ENCODE results near the gene SYNE1.

DNA sequence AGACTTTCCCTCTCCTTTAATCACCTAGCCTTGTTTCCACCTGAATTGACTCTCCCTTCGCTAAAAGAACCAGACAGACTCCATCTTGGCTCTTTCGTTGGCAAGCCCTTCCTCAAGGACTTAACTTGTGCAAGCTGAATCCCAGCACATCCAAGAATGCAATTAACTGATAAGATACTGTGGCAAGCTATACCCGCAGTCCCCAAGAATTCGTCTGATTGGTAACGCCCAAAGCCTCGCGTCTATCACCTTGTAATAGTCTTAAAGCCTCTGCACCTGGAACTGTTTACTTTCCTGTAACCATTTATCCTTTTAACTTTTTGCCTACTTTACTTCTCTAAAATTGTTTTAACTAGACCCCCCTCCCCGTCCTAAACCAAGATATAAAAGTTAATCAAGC is 45.0 kb upstream of the SYNE1 start:
- TF ChIP-seq, protein P1, sequence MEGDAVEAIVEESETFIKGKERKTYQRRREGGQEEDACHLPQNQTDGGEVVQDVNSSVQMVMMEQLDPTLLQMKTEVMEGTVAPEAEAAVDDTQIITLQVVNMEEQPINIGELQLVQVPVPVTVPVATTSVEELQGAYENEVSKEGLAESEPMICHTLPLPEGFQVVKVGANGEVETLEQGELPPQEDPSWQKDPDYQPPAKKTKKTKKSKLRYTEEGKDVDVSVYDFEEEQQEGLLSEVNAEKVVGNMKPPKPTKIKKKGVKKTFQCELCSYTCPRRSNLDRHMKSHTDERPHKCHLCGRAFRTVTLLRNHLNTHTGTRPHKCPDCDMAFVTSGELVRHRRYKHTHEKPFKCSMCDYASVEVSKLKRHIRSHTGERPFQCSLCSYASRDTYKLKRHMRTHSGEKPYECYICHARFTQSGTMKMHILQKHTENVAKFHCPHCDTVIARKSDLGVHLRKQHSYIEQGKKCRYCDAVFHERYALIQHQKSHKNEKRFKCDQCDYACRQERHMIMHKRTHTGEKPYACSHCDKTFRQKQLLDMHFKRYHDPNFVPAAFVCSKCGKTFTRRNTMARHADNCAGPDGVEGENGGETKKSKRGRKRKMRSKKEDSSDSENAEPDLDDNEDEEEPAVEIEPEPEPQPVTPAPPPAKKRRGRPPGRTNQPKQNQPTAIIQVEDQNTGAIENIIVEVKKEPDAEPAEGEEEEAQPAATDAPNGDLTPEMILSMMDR (IDR thresholded peaks at IDR 0.05) = no peak
- TF ChIP-seq POLR2A (IDR thresholded peaks at IDR 0.05) = no peak
